CD4-positive, alpha-beta T cell (primary cell): ENCODE results near the gene ATP8B3. TPM values are rescaled to one million over a fixed set of nuclear protein-coding genes. Genes with fewer than 3 reads are reported as not detected.
A peak's percentile ranks its signal among the peaks of the same experiment; 100 is the strongest.

ENCODE experiments used
- ATAC-seq: fragments of 200-7000 bp; cut with Tn5 transposase; one replicate; pipeline ENCODE4 v1.10.0; 2022; ENCODE audit warnings: mild to moderate bottlenecking; ENCODE audit not compliant: poor library complexity
- CTCF ChIA-PET: fragments of 350-600 bp; sonication (Branson Sonifier 250); formaldehyde crosslinking; loops from one replicate; lab custom pipeline; 2021; ENCODE audit warnings: antibody characterized with exemption, inconsistent platforms; lab: Charles Lee
- POLR2A ChIA-PET: fragments of 350-600 bp; sonication (Branson Sonifier 250); formaldehyde crosslinking; loops from one replicate; lab custom pipeline; 2021; ENCODE audit warnings: antibody characterized with exemption, inconsistent platforms; lab: Charles Lee
- DNase-seq, 14 experiments: peaks; one replicate each; pipeline ENCODE4 v3.0.0-alpha.2; 2013 to 2020; ENCODE audit warnings: mixed read lengths in 2 of 14
- H3K27ac ChIP-seq, 2 donors: one replicate each; pipeline versions ENCODE4 v1.5.1 to v1.7.0; 2013; ENCODE audit warnings: low read length in 2 of 2, low read depth in 1 of 2, mild to moderate bottlenecking in 1 of 2
- H3K27me3 ChIP-seq, 2 experiments: 1 replicate in 1 of 2; 2 replicates in 1 of 2; pipeline versions ENCODE4 v1.6.1 to v1.7.0; 2013; ENCODE audit warnings: low read length in 2 of 2, control low read depth in 1 of 2, mild to moderate bottlenecking in 1 of 2, moderate library complexity in 1 of 2; ENCODE audit not compliant: insufficient read depth in 2 of 2, control insufficient read depth in 1 of 2
- H3K36me3 ChIP-seq: one replicate; pipeline ENCODE4 v1.6.1; 2013; ENCODE audit warnings: low read length, control low read depth; ENCODE audit not compliant: insufficient read depth
- H3K4me1 ChIP-seq: one replicate; pipeline ENCODE4 v1.6.1; 2013; ENCODE audit warnings: low read length, control low read depth; ENCODE audit not compliant: insufficient read depth
- H3K4me3 ChIP-seq: one replicate; pipeline ENCODE4 v1.5.1; 2013; ENCODE audit warnings: mild to moderate bottlenecking, low read length, moderate library complexity
- H3K9me3 ChIP-seq, 2 experiments: 1 replicate in 1 of 2; 2 replicates in 1 of 2; pipeline versions ENCODE4 v1.6.1 to v1.7.0; 2013; ENCODE audit warnings: low read length in 2 of 2, mild to moderate bottlenecking in 2 of 2, control low read depth in 1 of 2, moderate library complexity in 1 of 2; ENCODE audit not compliant: control insufficient read depth in 1 of 2, insufficient read depth in 1 of 2
- H3K27ac Mint-ChIP-seq: one replicate; pipeline ENCODE4 v1.8.0; 2020; ENCODE audit warnings: mixed read lengths
- H3K27me3 Mint-ChIP-seq: one replicate; pipeline ENCODE4 v1.8.0; 2021; ENCODE audit warnings: mixed read lengths
- H3K36me3 Mint-ChIP-seq: one replicate; pipeline ENCODE4 v1.8.0; 2021; ENCODE audit warnings: low read depth, mixed read lengths
- H3K4me1 Mint-ChIP-seq: one replicate; pipeline ENCODE4 v1.8.0; 2021; ENCODE audit warnings: low read depth, mixed read lengths
- H3K4me3 Mint-ChIP-seq: one replicate; pipeline ENCODE4 v1.8.0; 2020; ENCODE audit warnings: mild to moderate bottlenecking, mixed read lengths
- H3K9me3 Mint-ChIP-seq: one replicate; pipeline ENCODE4 v1.8.0; 2020; ENCODE audit warnings: mixed read lengths
- intact Hi-C, 2 experiments: fragments of 100-400 bp; cut with DNase I in 1 of 2; cut with micrococcal nuclease in 1 of 2; formaldehyde crosslinking; loops; one replicate each; pipeline versions ENCODE4 v1.15.1 to v1.9.0; 2023 to 2025; cut with DNase I, micrococcal nuclease
- total RNA-seq, 174 experiments: library from RNA in 2 of 174; stranded (reverse) in 2 of 174; gene quantifications; one replicate each; pipeline ENCODE4 v1.2.3 and lab custom pipeline; 2021 to 2026
- TF ChIP-seq, protein P1 (sequence below): fragments of 200-600 bp; IDR thresholded peaks from one replicate; pipeline ENCODE4 v1.8.0; 2022; ENCODE audit warnings: antibody characterized with exemption, mild to moderate bottlenecking

Gene ATP8B3
- total RNA-seq, 2 experiments from 2014 or later: 2.5 to 3.2 TPM

DNA sequence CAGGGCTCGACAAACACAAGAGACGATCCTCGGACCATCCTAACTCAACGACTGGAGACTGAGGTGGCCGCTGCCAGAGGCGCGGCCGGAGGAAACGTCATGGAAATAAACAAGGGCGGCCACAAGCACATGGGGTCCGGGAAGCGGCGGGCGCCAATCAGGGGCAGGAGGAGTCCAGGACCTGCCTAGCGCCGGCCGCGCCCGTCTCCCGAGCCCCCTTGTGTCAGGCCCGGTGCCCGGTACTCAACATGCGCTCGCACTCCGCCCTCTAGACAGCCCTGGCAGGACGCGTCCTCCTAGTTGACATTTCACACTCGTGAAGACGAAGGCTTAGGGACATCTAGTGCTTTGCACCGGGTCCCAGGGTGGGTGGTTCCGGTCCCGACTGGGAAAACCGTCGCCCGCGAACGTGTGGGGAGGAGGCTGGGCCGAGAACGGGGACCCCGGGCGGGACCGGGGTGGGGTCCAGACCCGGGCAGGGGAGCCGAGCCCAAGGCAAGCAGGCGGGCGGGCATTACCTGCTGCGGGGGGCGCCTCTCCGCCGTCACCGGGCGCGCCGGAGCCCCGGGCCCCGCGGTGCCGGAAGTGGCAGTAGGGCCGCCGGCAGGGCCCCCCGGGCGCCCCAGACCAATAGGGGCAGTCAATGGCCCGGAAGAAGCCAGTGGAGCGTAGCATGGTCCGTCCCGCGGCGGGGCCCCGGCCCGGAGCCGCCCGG lies 35.8 kb upstream of the ATP8B3 start:
- DNase-seq (peak in 1 of 14 experiments; percentile 36), ATAC-seq (peak; percentile 5)
- POLR2A ChIA-PET: interaction anchor here (1.3 kb wide), 1 partner anchor 578 kb away, joined by 3 read pairs; no protein-coding TSS in a partner anchor
- Mint-ChIP-seq H3K36me3 (peaks cover 17% of the 10 kb centered on the region), H3K27me3 (no peaks in the 10 kb centered on the region), H3K4me3 (peak overlapping the region; percentile 93), H3K4me1 (peaks cover 56% of the 10 kb centered on the region), H3K27ac (peak overlapping the region; percentile 93), H3K9me3 (no peaks in the 10 kb centered on the region)
- H3K27ac ChIP-seq: peak overlapping the region; percentile 87 to 98
- H3K4me1 ChIP-seq: peaks cover 75% of the 10 kb centered on the region
- no peaks in the 10 kb centered on the region for H3K9me3 ChIP-seq
- peak overlapping the region; percentile 96 for H3K4me3 ChIP-seq
- intact Hi-C loops: loop anchor here in 1 of 2 experiments (2.0 kb wide), 1 partner anchor 15 kb away; the partner anchor contains the start of gene KLF16
- H3K27me3 ChIP-seq: no peaks in the 10 kb centered on the region
- TF ChIP-seq, protein P1, sequence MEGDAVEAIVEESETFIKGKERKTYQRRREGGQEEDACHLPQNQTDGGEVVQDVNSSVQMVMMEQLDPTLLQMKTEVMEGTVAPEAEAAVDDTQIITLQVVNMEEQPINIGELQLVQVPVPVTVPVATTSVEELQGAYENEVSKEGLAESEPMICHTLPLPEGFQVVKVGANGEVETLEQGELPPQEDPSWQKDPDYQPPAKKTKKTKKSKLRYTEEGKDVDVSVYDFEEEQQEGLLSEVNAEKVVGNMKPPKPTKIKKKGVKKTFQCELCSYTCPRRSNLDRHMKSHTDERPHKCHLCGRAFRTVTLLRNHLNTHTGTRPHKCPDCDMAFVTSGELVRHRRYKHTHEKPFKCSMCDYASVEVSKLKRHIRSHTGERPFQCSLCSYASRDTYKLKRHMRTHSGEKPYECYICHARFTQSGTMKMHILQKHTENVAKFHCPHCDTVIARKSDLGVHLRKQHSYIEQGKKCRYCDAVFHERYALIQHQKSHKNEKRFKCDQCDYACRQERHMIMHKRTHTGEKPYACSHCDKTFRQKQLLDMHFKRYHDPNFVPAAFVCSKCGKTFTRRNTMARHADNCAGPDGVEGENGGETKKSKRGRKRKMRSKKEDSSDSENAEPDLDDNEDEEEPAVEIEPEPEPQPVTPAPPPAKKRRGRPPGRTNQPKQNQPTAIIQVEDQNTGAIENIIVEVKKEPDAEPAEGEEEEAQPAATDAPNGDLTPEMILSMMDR: no peak
- H3K36me3 ChIP-seq: peaks cover 22% of the 10 kb centered on the region
- CTCF ChIA-PET: interaction anchor here (1.3 kb wide), 1 partner anchor 22 kb away, joined by 5 read pairs; no protein-coding TSS in a partner anchor

DNA sequence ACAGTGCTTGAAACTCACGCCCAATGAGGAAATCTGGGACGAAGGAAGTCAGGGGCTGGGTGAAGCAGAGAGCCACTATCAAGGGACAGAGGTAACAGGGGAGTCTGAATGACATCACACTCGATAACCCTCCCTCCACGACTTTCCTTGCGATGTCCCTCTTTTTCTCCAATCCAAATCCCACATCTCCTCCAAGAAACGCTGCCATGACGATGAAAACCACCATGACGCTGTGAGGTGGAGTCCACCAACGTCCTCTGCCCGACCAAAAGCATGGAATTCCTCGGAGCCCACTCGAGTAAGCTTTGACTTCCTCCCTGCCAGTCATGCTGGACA lies 35.2 kb upstream of the ATP8B3 start:
- DNase-seq (no peak), ATAC-seq (no peak)
- Mint-ChIP-seq H3K4me1 (peaks cover 54% of the 10 kb centered on the region), H3K27ac (peak overlapping the region; percentile 93), H3K27me3 (no peaks in the 10 kb centered on the region), H3K4me3 (peak overlapping the region; percentile 93), H3K9me3 (no peaks in the 10 kb centered on the region), H3K36me3 (peaks cover 17% of the 10 kb centered on the region)
- TF ChIP-seq, protein P1: no peak
- H3K27me3 ChIP-seq: no peaks in the 10 kb centered on the region
- H3K4me3 ChIP-seq: peak overlapping the region; percentile 96
- H3K27ac ChIP-seq: peak overlapping the region in 1 of 2 donors; percentile 98
- peaks cover 22% of the 10 kb centered on the region for H3K36me3 ChIP-seq
- ChIA-PET POLR2A (interaction anchor here (1.3 kb wide), 1 partner anchor 578 kb away, joined by 3 read pairs; no protein-coding TSS in a partner anchor), CTCF (no interaction called here)
- H3K4me1 ChIP-seq: peaks cover 75% of the 10 kb centered on the region
- H3K9me3 ChIP-seq: no peaks in the 10 kb centered on the region
- intact Hi-C loops: no loop called here

DNA sequence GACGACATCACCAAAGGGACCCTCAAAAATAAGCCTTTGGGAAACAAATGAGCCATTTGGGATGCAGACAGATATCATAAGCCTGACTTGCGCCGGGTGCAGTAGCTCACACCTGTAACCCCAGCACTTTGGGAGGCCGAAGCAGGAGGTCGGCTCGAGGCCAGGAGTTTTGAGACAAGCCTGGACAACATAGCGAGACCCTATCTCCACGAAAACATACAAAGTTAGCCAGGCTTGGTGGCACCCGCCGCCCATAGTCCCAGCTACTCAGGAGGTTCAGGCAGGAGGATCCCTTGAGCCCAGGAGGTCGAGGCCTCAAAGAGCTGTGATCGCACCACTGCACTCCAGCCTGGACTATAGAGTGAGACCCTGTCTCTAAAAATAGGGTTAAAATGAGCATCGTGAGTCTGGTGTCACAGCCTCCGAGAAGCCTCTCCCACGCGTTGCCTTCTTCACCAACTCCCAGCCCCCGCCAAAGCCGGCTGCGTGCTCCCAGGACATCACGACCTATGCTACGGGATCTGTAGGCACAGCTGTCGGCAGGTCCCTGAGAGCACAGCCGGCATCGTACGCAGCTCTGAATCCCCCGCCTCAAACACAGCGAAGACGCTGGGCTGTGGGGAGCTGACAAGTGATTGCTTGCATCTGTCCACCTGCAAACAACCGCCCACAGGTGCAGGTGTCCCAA lies 34.6 kb upstream of the ATP8B3 start:
- Mint-ChIP-seq H3K9me3 (no peaks in the 10 kb centered on the region), H3K4me3 (peak overlapping the region; percentile 93), H3K27me3 (no peaks in the 10 kb centered on the region), H3K36me3 (peaks cover 17% of the 10 kb centered on the region), H3K4me1 (peaks cover 51% of the 10 kb centered on the region), H3K27ac (peak overlapping the region; percentile 93)
- Histone ChIP-seq H3K27ac (no peak overlapping the region), H3K36me3 (peaks cover 25% of the 10 kb centered on the region), H3K4me1 (peaks cover 76% of the 10 kb centered on the region), H3K27me3 (no peaks in the 10 kb centered on the region), H3K4me3 (peak overlapping the region; percentile 96), H3K9me3 (no peaks in the 10 kb centered on the region)
- TF ChIP-seq, protein P1: no peak
- ChIA-PET POLR2A (interaction anchor here (1.3 kb wide), 1 partner anchor 577 kb away, joined by 3 read pairs; no protein-coding TSS in a partner anchor), CTCF (no interaction called here)
- intact Hi-C loops: no loop called here
- ATAC-seq (no peak), DNase-seq (no peak)
